Kidney (tissue), 14 donors: Measurements from ENCODE around the gene MUC15. TPM values are rescaled to one million over a fixed set of nuclear protein-coding genes. Genes with fewer than 3 reads are reported as not detected.

ENCODE experiments used
- DNase-seq, 5 donors: peaks; one replicate each; pipeline ENCODE4 v3.0.0-alpha.2; 2013 to 2020
- FAIRE-seq: peaks from 2 replicates; lab custom pipeline; 2012; peaks lifted over from hg19 to GRCh38; lab: Jason Lieb, UNC
- H3K27ac ChIP-seq, 2 donors: one replicate each; pipeline ENCODE4 v1.7.0; 2013; ENCODE audit warnings: low read depth in 2 of 2, low read length in 2 of 2, inconsistent platforms in 1 of 2
- H3K27me3 ChIP-seq: one replicate; pipeline ENCODE4 v1.7.1; 2013; ENCODE audit warnings: low read length, inconsistent platforms; ENCODE audit not compliant: control insufficient read depth, insufficient read depth
- H3K36me3 ChIP-seq, 3 donors: one replicate each; pipeline versions ENCODE4 v1.7.0 to v1.7.1; 2013; ENCODE audit warnings: low read length in 3 of 3, control low read depth in 1 of 3, inconsistent platforms in 1 of 3; ENCODE audit not compliant: insufficient read depth in 3 of 3, control insufficient read depth in 2 of 3
- H3K4me1 ChIP-seq, 3 donors: one replicate each; pipeline versions ENCODE4 v1.7.0 to v1.7.1; 2013; ENCODE audit warnings: low read length in 3 of 3, inconsistent platforms in 1 of 3, low read depth in 1 of 3; ENCODE audit not compliant: control insufficient read depth in 2 of 3, insufficient read depth in 2 of 3
- H3K4me3 ChIP-seq, 3 donors: one replicate each; pipeline versions ENCODE4 v1.7.0 to v1.8.1; 2013; ENCODE audit warnings: low read length in 3 of 3, control low read depth in 1 of 3, inconsistent platforms in 1 of 3
- H3K9ac ChIP-seq, 3 donors: one replicate each; pipeline versions ENCODE4 v1.7.0 to v1.7.1; 2013; ENCODE audit warnings: low read length in 3 of 3, control low read depth in 1 of 3, inconsistent platforms in 1 of 3
- H3K9me3 ChIP-seq, 3 donors: one replicate each; pipeline versions ENCODE4 v1.7.0 to v1.7.1; 2013; ENCODE audit warnings: low read length in 3 of 3, control low read depth in 1 of 3, inconsistent platforms in 1 of 3; ENCODE audit not compliant: control insufficient read depth in 2 of 3, insufficient read depth in 1 of 3
- CTCF ChIP-seq: IDR thresholded peaks from 3 replicates; pipeline ENCODE4 v1.5.1; 2012; ENCODE audit warnings: mild to moderate bottlenecking, moderate library complexity, borderline replicate concordance; ENCODE audit not compliant: insufficient read depth; ENCODE audit errors: extremely low read depth
- intact Hi-C: fragments of 100-400 bp; cut with DNase I; formaldehyde crosslinking; loops from one replicate; pipeline ENCODE4 v1.11.1; 2022
- polyA plus RNA-seq: library from polyadenylated mRNA; stranded (reverse); fragments of 350-450 nt; fragmentation: Illumina TruSeq; extraction: RNeasy Lipid Tissue Mini Kit (QIAGEN cat#74804); gene quantifications from one replicate; pipeline ENCODE4 v1.2.3, GENCODE V29; 2014; ENCODE audit warnings: low read depth, low replicate concordance; ENCODE audit not compliant: insufficient read depth
- total RNA-seq: library from RNA; stranded (reverse); fragmentation: NEBNext Ultra II Directional; extraction: Animal tissue kit (Norgen Biotek cat#: 25700); gene quantifications from one replicate; pipeline ENCODE4 v1.2.1, GENCODE V29; 2021
- donor health status: control.
- donor health status: control.
- donor health status: control.
- donor health status: control.
- donor health status: control.
- donor health status: DM: yes; HTN: yes; CAD: no.
- donor health status: Normal renal cell carcinoma (clear cell type).

The MUC15 gene
- total and polyA plus RNA-seq, 2 donors from 2014 or later = 10.1 to 18.3 TPM

- no peak for DNase-seq
Measured at GRCh38 chr11:26553182-26553581, 18.9 kb downstream of the MUC15 start.

GRCh38 chr11:26551186-26551801, 20.8 kb downstream of the MUC15 start:
- FAIRE-seq = peak; percentile 66
- intact Hi-C loops = no loop called here
- no peaks in the 10 kb centered on the region for H3K27me3 ChIP-seq
- no peak overlapping the region for H3K4me3 ChIP-seq
- DNase-seq = peak in 2 of 5 donors; percentile 13 to 14
- H3K27ac ChIP-seq = no peak overlapping the region
- no peaks in the 10 kb centered on the region for H3K36me3 ChIP-seq
- no peaks in the 10 kb centered on the region for H3K4me1 ChIP-seq
- no peak for TF ChIP-seq CTCF
- H3K9me3 ChIP-seq = no peaks in the 10 kb centered on the region
- H3K9ac ChIP-seq = no peak overlapping the region

More at GRCh38 chr11:26553182-26553581, 18.9 kb downstream of the MUC15 start:
- no peaks in the 10 kb centered on the region for H3K27me3 ChIP-seq
- no peak overlapping the region for H3K27ac ChIP-seq
- no peaks in the 10 kb centered on the region for H3K36me3 ChIP-seq
- H3K4me3 ChIP-seq = no peak overlapping the region
- H3K4me1 ChIP-seq = no peaks in the 10 kb centered on the region
- no peak overlapping the region for H3K9ac ChIP-seq
- intact Hi-C loops = no loop called here
- no peak for TF ChIP-seq CTCF
- no peaks in the 10 kb centered on the region for H3K9me3 ChIP-seq
- no peak for FAIRE-seq

GRCh38 chr11:26550022-26550421, 22.0 kb downstream of the MUC15 start:
- DNase-seq = no peak
- no peaks in the 10 kb centered on the region for H3K27me3 ChIP-seq
- no peak for TF ChIP-seq CTCF
- intact Hi-C loops = no loop called here
- no peaks in the 10 kb centered on the region for H3K4me1 ChIP-seq
- FAIRE-seq = peak; percentile 64
- no peak overlapping the region for H3K27ac ChIP-seq
- no peak overlapping the region for H3K9ac ChIP-seq
- no peak overlapping the region for H3K4me3 ChIP-seq
- no peaks in the 10 kb centered on the region for H3K36me3 ChIP-seq
- no peaks in the 10 kb centered on the region for H3K9me3 ChIP-seq

GRCh38 chr11:26549176-26549575, 22.9 kb downstream of the MUC15 start:
- Histone ChIP-seq H3K9ac (no peak overlapping the region), H3K4me3 (no peak overlapping the region), H3K27me3 (no peaks in the 10 kb centered on the region), H3K36me3 (no peaks in the 10 kb centered on the region), H3K27ac (no peak overlapping the region), H3K9me3 (no peaks in the 10 kb centered on the region), H3K4me1 (no peaks in the 10 kb centered on the region)
- TF ChIP-seq CTCF = no peak
- no peak for FAIRE-seq
- intact Hi-C loops = no loop called here
- no peak for DNase-seq
